Right forelimb (tissue), 1 donor: ENCODE measurements around the gene MAB21L2.

Source experiments
- DNase-seq: peaks from one replicate; pipeline ENCODE4 v3.0.0-alpha.2; 2018

The MAB21L2 gene

DNA sequence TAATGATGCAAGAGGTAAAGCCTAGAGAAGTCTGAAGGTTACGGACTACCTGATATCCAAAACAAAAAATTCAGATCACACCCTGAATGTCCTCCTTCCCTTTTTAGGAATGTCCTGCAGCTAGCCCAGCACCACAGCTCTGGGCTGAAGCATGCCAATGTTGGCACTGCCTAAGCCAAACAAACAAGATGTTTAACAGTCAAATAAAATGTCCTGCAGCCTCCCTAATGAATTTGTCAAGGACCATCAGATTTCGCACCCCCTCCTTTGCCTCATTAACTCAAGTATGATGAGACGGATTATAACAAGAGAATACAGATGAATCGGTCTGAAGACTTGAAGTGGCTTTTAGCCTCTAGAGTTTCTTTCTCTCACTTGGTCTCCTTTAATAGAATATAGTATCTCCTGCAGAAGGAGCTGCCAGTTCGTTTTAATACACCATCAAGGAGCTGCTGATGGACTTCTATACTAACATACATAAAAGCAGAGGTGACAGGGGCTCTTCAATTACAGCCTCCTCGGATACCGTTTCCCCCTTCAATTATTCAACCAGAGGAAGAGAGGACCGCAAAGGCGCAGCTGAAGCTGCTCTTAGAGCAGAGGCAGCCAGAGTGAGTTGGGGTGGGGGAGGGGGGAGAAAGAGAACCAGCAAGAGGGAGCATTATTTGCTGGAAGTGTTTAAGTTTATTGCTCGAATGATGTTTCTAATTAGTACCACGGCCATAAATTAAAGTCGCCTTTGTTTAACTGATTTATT is 3.0 kb upstream of the MAB21L2 start:
- DNase-seq, result peak; percentile 69

DNA sequence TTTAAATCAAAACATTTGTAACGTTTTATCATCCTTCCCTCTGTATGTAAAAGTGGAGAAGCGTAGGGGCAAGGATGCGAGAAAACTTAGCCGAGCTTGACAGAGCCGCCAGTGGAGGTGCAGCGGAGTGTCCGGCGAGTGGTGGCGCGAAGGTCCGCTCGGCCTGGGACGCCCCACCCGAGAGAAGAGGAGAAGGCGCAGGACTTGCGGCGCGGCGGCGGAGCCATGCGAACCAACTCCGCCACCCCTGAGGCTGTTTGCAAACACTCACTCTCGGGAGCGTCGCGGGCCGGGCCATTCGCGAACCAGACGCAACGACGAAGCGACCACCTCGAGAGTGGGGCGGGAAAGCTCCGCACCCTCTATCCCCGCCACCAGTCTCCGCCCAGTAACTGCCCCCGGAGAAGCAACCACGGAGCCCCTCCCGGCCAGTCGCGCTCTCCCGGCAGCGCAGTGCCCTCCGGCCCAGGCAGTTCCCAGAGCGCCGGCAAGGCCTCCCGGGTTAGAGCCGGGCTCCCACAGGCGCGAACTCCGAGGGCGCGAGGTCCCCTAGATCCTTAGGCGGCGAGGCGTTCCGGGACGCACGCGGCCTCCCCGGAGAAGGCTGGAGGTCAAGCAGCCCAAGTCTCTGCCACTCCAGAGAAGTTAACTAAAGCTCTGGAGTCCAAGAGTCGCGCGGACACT is 2.3 kb upstream of the MAB21L2 start:
- peak; percentile 77 for DNase-seq

DNA sequence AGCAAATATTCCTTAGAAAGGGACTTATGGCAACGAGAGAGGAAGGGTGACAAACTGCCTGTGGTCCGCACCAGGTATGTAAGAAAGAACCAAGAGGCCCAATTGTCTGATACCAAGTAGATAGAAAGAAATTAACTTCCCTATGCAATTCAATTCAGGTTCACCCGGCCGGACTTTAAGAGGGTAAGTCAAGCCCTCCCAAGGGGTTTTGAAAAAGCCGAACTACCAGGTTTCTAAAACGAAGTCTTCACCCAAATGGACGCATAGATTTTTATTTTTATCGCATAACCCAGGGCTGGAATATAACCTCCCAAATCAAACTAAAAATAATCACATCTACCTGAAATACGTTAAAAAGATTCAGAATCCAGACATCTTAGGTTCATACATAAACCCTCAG is 1.6 kb upstream of the MAB21L2 start:
- no peak for DNase-seq

DNA sequence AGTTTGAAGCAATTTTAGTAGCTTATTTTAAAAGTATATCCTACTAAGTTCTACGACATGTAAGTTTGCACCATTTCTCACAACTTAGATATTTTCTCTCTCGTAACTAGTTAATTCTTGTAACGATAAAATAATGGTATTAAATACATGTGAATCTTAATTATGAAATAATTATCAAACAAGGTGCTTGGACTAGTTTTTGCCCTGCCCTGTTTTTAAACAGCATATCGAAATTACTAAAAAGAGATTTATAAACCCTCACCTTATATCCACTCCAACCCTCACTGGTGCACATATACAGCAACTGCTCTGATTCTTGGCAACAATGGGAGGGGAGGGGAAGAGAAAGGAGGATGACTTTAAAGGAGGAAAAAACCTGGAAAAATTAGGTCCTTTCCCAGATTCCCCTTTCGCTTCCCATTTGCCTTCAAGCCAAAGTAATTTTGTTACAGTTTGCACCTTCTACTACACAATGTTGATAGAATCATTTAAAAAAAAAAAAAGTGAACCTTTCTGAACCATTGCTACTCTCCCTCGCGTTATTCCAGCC is 820 bp upstream of the MAB21L2 start:
- DNase-seq, result no peak

DNA sequence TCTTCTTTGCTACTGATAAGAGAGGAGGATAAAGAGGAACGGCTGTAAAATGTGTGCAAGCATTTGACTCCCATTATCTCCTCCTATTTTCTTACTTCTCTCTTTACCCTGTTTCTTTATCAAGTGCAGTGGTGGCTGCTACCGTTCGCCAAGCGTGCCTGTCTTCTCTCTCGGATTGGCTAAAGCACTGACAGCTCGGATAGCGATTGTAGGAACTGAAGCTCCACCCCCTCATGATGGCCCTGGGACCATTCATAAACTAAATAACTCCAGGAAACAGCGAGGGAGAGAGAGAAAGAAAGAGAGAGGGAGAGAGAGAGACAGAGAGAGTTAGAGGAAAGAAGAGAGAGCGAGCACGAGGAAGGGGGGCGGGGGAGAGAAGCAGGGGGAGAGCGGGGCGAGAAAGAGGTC is 305 bp upstream of the MAB21L2 start:
- DNase-seq, result peak; percentile 79

DNA sequence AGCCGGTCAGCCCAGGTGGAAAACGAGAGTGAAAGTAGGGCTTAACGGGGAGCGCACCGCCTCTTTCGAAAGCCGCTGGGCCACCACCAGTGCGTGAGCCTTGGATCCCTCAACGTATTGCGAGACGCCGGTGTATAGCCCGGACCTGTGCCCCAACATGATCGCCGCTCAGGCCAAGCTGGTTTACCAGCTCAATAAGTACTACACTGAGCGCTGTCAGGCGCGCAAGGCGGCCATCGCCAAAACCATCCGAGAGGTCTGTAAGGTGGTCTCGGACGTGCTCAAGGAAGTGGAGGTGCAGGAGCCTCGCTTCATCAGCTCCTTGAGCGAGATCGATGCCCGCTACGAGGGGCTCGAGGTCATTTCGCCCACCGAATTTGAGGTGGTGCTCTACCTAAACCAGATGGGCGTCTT is 929 bp downstream of the MAB21L2 start:
- DNase-seq, result peak; percentile 79

DNA sequence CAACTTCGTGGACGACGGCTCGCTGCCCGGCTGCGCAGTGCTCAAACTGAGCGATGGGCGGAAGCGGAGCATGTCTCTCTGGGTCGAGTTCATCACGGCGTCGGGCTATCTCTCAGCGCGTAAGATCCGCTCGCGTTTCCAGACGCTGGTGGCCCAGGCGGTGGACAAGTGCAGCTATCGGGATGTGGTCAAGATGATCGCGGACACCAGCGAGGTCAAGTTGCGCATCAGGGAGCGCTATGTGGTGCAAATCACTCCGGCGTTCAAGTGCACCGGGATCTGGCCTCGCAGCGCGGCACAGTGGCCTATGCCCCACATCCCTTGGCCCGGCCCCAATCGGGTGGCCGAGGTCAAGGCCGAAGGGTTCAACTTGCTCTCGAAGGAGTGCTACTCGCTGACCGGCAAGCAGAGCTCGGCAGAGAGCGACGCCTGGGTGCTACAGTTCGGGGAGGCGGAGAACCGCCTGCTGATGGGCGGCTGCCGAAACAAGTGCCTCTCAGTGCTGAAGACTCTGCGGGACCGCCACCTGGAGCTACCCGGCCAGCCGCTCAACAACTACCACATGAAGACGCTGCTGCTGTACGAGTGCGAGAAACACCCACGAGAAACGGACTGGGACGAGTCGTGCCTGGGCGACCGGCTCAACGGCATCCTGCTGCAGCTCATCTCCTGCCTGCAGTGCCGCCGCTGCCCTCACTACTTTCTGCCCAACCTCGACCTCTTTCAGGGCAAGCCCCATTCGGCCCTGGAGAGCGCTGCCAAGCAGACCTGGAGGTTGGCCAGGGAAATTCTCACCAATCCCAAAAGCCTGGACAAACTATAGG is 1.5 kb downstream of the MAB21L2 start:
- DNase-seq, result peak; percentile 85

DNA sequence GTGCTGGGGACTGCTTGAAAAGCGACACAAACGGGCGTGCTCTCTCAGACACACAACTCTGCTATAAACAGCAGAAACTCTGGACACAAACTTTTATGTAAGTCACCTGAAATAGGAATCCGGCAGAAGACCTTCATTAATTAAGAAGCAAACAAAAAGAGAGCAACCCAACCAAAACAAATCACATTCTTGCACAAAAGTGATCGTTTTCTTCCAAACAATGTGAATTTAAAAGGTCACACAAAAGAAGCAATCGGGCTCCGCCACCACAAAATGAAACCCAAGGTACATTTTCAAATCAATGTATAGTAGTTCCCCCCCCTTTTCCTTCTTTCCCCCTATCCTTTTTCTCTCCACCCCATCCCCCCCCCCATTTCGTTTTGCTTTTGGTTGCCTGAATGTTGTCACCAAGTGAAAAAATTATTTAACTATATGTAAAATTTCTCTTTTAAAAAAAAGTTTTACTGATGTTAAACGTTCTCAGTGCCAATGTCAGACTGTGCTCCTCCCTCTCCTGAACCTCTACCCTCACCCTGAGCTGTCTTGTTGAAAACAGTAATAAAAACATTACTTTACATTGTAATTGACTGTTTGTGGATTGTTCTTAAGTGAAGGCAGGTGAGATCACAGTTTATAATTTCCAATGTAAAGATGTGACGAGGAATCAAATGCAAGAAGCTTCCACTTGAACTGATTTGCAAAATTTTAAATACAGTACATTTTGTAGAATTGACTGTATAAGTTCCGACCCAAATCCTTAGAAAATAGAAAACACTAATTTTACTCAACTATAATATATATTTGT is 2.4 kb downstream of the MAB21L2 start:
- DNase-seq, result no peak

DNA sequence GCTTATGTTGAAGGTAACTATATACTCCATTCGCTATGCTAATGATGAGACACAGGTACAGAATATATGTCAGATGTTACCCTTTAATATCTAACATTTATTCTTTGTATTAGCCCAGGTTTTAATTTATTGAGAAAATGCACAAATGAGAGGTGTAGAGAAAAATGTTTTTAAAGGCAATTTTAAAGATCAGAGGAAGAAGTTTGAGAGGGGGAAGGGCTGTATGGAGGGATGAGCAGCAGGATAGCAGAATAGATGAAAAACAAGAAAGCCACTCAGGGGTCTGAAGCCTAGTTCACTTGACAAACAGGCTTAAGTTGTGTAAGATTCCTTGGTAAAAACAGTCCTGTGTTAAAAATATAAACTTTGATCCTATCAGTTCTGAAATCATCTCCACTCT is 3.7 kb downstream of the MAB21L2 start:
- no peak for DNase-seq

DNA sequence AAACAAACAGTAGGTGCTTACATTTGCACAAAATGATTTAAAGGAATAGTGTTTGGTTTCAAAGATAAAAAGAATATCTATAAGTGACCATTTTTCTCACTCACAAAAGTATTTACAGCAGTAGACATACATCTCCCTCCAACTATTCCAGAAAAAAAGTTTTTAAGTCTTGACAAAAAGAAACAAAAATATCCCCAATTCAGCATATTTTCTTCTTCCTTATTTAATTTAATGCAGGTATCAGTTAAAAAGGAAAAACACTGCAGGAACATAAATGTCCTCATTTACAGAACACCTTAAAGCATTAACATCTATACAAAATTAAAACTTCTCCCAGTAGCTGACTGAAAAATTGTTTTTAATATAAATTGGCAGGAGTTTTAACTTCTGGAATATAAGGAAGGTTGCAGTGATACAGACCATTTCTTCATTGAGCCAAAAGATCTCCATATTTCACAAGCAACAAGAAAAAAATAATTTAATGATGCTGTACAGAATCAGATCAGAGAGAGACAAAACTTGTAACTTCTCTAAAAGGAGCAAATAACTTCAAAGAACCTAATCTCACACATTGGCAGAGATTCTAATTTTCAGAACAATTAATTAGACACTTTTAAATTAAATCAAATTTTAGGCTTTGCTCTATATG is 4.3 kb downstream of the MAB21L2 start:
- no peak for DNase-seq

DNA sequence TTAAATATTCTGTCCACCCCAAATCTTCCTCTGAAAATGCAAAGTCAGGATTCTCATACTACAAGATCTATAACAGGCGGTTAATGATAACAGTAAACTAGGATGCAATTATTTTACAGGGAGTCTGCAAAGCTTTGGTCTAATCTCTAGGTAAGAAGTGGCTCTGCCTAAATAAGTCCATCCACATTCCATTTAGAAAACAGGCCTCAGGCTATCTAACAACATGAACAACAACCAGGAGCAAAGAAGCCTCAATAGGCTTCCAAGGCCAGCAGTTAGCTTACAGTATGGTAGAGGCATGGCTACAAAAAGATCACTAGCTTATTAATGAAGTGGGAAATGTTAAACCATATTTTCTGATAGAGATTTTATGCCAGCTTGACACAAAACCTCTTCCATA is 6.4 kb downstream of the MAB21L2 start:
- no peak for DNase-seq

DNA sequence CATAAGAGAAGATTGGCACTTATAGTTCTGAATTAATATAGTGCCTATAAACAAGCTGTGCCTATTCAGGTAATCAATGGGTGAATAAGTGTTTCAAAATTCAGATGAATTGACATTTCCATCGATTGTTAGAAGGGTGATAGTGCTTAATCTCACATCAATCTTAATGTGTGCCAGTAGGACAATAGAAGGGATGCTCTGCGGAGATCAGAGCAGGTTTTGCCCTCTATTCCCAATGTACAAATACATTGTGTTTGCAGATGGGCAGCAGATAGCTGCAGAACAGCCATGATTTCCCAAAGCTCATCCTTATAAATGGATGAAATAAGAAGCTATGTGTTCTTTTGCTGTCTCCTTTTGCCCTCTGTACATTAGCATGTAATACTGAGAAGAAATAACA is 7.2 kb downstream of the MAB21L2 start:
- DNase-seq, result no peak

DNA sequence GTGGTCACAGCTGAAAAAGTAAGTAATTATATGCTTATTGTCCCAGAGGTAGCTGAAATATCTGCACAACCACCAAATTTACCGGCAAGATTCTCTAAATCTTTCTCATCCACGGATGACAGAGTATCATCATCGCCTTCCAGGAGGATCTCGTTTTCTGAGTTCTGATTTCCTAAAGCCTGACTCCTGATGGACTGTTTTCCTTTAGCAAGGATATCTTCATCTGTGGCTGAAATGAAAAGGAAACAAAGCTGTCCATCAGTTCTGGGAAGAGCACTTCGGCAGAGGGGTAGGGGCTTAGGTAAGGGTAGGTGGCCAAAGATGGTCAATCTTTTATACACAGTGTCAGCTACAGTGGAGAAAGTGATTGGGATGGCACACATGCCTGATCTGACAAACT is 8.7 kb downstream of the MAB21L2 start:
- DNase-seq, result no peak

DNA sequence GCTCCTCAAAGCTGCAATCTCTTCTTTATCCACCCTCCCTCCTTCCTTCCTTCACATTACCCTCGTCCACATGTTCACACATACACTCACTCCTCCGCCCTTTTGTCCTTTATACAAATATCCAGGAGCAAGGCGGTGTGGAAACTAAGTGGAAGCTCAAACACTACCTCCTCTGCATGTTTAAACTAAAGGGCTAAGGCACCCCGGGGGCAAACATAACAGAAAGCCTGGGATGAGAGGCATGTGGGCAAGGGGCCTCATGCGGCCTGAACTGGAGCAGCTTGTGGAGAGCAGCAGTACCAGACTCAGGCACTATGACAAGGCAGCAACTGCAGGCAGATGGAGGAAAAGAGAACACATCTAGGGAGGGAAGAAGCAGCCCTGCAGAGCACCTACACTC is 9.5 kb downstream of the MAB21L2 start:
- peak; percentile 53 for DNase-seq

DNA sequence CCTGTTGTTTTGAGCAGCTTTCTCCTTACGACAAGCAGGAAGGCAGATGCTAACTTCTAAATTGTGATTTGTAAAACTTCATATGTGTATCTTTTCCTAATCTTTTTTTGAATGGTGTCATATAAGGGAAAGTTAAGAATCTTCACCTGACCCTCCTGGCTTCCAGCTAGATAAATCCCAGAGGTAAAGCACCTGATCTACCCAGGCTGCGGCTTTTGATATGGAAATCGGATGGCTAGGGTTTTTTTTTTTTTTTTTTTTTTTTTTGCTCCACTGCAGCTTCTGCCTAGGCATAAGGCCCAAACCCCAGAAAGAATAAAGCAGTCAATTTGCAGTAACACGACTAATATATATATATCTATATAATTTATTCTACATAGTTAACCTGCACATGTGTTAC is 10.0 kb downstream of the MAB21L2 start:
- no peak for DNase-seq

DNA sequence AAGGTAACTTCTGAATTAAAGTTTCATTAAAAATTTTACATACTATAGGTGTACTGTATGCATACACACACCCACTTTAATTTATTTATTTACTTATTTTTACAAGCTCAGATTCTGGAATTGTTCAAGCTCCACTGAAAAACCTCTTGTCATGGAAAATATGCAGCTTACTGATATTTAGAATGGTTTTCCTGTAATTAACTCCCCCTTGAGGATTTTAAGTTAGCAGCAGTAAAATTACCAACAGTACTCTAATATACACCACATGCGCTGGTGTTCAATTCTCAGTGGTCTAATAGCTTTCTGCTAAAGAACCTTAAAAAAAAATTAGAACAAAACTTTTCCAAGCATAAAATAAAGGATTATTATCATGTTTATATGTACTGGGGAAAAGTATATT is 12.0 kb downstream of the MAB21L2 start:
- no peak for DNase-seq

DNA sequence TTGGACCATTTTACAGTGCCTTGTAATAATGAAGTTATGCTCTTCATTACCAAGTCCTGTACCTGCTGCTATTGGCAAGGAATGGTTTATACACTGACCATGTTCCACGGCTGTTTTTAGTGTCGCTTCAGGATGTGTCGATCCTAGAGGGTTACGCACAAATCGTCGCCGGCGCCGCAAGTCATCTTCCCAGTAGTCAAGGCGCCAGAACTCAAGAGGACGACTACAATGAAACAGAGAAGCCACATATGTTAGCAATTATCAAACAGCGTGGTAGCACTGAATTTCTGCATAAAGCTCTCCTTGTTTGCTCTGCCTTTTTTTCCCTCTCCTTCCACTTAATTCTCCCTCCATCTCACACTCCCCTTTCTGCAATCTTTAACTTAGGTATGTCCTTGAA is 17.0 kb downstream of the MAB21L2 start:
- no peak for DNase-seq

DNA sequence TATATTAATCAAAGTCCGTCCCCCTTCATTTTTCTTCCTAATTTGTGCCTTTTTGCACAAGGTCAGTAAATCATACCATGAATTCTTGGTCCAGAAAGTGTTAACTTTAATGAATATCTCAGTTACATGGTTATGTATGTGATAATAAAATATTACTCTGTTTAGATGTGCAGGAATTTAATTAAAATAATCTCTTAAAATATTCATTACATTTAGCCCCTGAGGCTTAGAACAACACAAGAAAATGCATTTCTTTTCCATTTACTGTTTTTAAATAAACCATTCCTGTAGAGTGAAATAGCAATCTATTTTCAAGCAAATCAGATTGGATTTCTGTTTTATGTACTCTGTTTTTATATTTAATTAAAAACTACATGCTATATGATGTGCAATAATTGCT is 17.6 kb downstream of the MAB21L2 start:
- no peak for DNase-seq

DNA sequence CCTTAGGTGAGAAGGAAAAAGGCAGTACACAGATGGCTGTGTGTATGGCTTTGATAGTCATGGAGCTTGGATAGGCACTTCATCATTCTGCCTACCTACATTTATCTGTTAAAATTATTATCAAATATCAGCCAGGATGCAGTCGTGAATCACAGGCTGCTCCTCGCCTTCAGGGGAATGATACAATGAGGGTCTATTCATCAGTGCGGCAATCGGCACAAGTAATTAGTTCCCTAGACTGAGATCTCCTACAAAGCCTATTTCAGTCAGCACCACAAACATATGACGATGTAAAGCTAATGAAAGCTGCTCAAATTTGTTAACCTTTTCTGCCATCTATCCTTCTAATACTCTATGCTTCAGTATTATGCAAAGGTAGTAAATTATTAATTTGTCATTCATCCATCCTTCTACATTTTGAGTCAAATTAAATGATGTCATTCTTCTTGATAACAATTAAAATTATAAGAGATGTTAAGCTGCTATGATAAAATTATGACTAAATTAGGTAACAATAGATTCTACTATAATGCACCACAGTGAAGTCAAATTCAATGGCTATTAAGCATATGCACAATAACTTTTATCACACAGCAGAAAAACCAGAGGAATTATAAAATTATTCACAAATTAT is 19.0 kb downstream of the MAB21L2 start:
- no peak for DNase-seq

DNA sequence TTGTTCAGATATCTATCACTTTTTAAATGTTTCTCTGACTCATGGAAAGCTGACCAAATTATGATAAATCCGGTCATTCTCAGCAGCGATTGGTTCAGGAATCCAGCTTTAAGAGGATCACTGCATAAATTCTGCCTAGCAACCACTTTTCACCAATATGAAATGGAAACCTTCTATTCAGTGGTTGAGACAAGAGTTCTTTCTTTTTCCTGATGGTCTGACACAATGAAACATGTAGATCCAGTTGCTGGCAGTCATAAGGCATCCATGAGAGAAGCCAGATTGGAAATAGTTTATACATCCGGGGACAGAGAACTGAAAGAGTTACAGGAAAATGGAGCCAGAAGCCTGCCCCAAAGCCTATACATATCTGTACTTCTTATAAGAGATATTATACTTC is 27.2 kb downstream of the MAB21L2 start:
- no peak for DNase-seq

DNA sequence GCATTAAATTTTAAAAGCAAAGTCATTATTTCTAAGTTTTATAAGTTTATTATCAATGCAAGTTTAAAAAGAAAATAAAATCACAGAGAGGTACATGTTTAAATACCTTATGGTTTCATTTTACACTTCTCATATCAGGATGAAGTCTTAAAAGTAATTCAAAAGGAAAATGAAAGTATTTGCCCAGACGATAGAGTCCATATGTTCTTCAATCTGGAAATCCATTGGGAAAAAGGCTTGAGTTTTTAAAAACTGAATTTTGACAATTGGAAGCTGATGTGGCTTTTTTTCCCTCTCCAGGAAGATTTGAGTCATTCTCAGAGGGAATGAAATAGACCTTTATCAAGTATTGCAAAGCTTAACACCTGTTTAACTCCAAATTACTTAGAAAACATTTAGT is 37.1 kb downstream of the MAB21L2 start:
- no peak for DNase-seq

DNA sequence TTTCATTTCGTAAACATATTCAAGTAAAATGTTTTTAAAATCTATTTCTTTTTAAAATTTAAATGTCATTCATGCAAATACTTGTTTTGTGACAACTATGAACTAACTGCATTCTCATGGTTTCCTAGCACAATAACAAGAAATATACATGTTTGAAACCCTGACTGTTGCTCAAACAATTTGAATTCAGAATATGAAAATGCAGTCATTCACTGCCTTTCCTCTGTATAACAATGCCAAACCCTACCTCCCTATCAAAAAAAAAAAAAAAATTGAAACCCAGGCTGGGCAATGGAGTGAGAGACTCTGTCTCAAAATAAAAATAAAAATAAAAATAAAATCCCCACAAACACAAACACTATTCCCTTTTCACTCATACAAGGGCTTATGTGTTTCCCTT is 42.1 kb downstream of the MAB21L2 start:
- no peak for DNase-seq
